H1 (cell line): ENCODE data around the gene COL1A1. TPM values are rescaled to one million over a fixed set of nuclear protein-coding genes. Genes with fewer than 3 reads are reported as not detected.
A peak's percentile ranks its signal among the peaks of the same experiment; 100 is the strongest.

Experiments used
- BACH1 ChIP-seq: IDR thresholded peaks from 2 replicates; pipeline ENCODE4 v1.6.1; 2012; ENCODE audit warnings: low read length, improper control_type of control experiment
- CREB1 ChIP-seq: IDR thresholded peaks from 2 replicates; pipeline ENCODE4 v1.6.1; 2012; ENCODE audit warnings: inconsistent platforms
- RFX5 ChIP-seq: IDR thresholded peaks from 2 replicates; pipeline ENCODE4 v1.6.1; 2011; ENCODE audit warnings: low read depth, low read length, improper control_type of control experiment, borderline replicate concordance
- SIN3A ChIP-seq, 2 experiments: IDR thresholded peaks in 1 of 2; conservative IDR thresholded peaks in 1 of 2; 2 replicates each; pipeline ENCODE4 v1.6.1; 2011 to 2012; ENCODE audit warnings: low read length in 2 of 2, improper control_type of control experiment in 1 of 2, low read depth in 1 of 2, mild to moderate bottlenecking in 1 of 2
- SIX5 ChIP-seq: IDR thresholded peaks from 2 replicates; pipeline ENCODE4 v1.6.1; 2011; ENCODE audit warnings: mild to moderate bottlenecking, low read depth, low read length
- polyA plus RNA-seq, 7 experiments: library from polyadenylated mRNA; depleted of rRNA in 3 of 7; stranded (reverse) in 5 of 7; unstranded in 2 of 7; fragments of >200 nt in 5 of 7; fragments of 200-250 nt in 2 of 7; gene quantifications; 1 replicate in 5 of 7; 2 replicates in 1 of 7; 4 replicates in 1 of 7; pipeline versions ENCODE4 v1.2.1 to v1.2.3, GENCODE V29; 2011 to 2013; ENCODE audit warnings: missing spikeins in 2 of 7, mixed read lengths in 2 of 7
- total RNA-seq: library from RNA; stranded (reverse); fragmentation: NEBNext Ultra II Directional; extraction: Animal tissue kit (Norgen Biotek cat#: 25700); gene quantifications from 2 replicates; pipeline ENCODE4 v1.2.1, GENCODE V29; 2021

Gene COL1A1
- total and polyA plus RNA-seq, 2 of the 8 experiments (the other 6 are each of a cell fraction or from before 2014, with no cell fraction given) = 14.1 to 80.4 TPM

DNA sequence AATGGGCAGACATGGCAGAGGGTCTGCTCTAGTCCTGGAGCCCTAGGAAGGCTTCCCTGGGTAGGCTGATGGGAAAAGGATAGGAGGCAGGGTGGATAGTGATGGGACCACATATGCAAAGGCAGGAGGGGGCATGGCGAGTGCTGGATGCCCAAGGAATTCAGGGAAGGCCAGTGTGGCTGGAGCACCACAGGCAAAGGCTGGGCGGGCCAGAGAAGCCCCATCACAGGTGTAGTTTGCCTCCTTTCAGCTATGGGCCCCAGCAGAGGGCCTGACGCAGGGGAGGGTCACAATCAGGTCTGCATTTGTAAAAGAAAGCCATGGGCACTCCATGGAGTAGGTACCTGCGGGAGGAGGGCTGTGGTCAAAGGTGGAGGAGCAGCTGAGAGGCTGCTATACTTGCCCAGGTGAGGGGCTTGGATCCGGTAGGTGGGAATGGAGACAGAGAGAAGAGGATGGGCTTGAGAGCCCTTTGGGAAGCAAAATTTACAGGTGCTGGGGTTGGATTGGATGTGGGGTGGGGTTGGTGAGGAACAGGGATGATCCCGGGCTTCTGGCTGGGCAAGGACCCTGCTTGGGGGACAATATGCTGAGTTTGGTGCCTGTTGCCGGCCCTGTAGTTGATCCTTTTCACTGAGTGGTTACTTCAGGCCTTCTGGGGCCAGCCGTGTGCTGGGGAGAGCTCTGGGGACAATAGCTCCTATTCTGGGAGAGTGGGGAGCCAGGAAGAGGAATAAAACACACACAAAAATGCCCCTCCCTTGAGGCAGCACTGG is 6.5 kb upstream of the COL1A1 start (continued):
- no peak for TF ChIP-seq BACH1
- TF ChIP-seq CREB1 = no peak
- no peak for TF ChIP-seq SIX5
- 0 out of 4 replicates have a peak, but pooled peaks of 1 of the 2 experiments have one; percentile 35 for TF ChIP-seq SIN3A (conservative IDR thresholded peaks at IDR 0.05 in 1 of 2, IDR thresholded peaks at IDR 0.05 in 1 of 2; ENCODE audit: low read depth in 1 of 2, low read length in 2 of 2)
- TF ChIP-seq RFX5 = no peak
- TF ChIP-seq, all 59 proteins: peak for 6
